DOHH2 (cell line): Measurements from ENCODE around the gene CPXM1.
"Not testable (repeated sequence)": the region's sequence is repeated elsewhere in the genome, so short reads cannot be mapped to it uniquely, and the experiment has no call there.

ENCODE experiments used
- H3F3A ChIP-seq: fragments of 200-600 bp; sonication (generic), shearing (Covaris generic); 2 replicates; pipeline ENCODE4 v1.6.0; 2016; ENCODE audit warnings: antibody characterized with exemption, mild to moderate bottlenecking; ENCODE audit not compliant: control insufficient read depth, insufficient read depth
- H3K27ac ChIP-seq: fragments of 200-600 bp; sonication (generic); 2 replicates; pipeline ENCODE4 v1.5.1; 2014; ENCODE audit warnings: low read depth, mild to moderate bottlenecking, low read length, moderate library complexity
- H3K27me3 ChIP-seq: fragments of 200-600 bp; sonication (generic); 2 replicates; pipeline ENCODE4 v1.6.1; 2014; ENCODE audit warnings: mild to moderate bottlenecking, low read length, mixed read lengths; ENCODE audit not compliant: control insufficient read depth
- H3K36me3 ChIP-seq: fragments of 200-600 bp; sonication (generic); 2 replicates; pipeline ENCODE4 v1.6.1; 2014; ENCODE audit warnings: mild to moderate bottlenecking, low read length, moderate library complexity, mixed read lengths; ENCODE audit not compliant: control insufficient read depth
- H3K4me1 ChIP-seq: fragments of 200-600 bp; sonication (generic); 2 replicates; pipeline ENCODE4 v1.6.1; 2014; ENCODE audit warnings: mild to moderate bottlenecking, low read length, mixed read lengths; ENCODE audit not compliant: control insufficient read depth
- H3K4me2 ChIP-seq: fragments of 200-600 bp; sonication (generic); 2 replicates; pipeline ENCODE4 v1.6.0; 2014; ENCODE audit warnings: mild to moderate bottlenecking, low read length, moderate library complexity
- H3K4me3 ChIP-seq: fragments of 200-600 bp; sonication (generic); 2 replicates; pipeline ENCODE4 v1.5.1; 2014; ENCODE audit warnings: mild to moderate bottlenecking, low read length, mixed read lengths
- H3K79me2 ChIP-seq: fragments of 200-600 bp; sonication (generic); 2 replicates; pipeline ENCODE4 v1.6.1; 2014; ENCODE audit warnings: mild to moderate bottlenecking, low read length, mixed read lengths; ENCODE audit not compliant: control insufficient read depth
- H3K9me2 ChIP-seq: fragments of 200-600 bp; sonication (generic); replicated peaks from 2 replicates; pipeline ENCODE4 v1.6.1; 2014; ENCODE audit warnings: mild to moderate bottlenecking, low read length, mixed read lengths; ENCODE audit not compliant: control insufficient read depth
- H3K9me3 ChIP-seq: fragments of 200-600 bp; sonication (generic); 2 replicates; pipeline ENCODE4 v1.6.1; 2014; ENCODE audit warnings: antibody characterized with exemption, low read length, mixed read lengths; ENCODE audit not compliant: control insufficient read depth, insufficient read depth
- H4K20me1 ChIP-seq: fragments of 200-600 bp; sonication (generic); 2 replicates; pipeline ENCODE4 v1.6.0; 2014; ENCODE audit warnings: low read depth, mild to moderate bottlenecking, antibody characterized with exemption, low read length, moderate library complexity; ENCODE audit not compliant: control insufficient read depth, insufficient read depth
- CTCF ChIP-seq: fragments of 200-600 bp; sonication (generic); IDR thresholded peaks from one replicate; pipeline ENCODE4 v1.5.1; 2014; ENCODE audit warnings: antibody characterized with exemption, mild to moderate bottlenecking, low read depth, low read length; ENCODE audit not compliant: poor library complexity, severe bottlenecking
- EZH2phosphoT487 ChIP-seq: fragments of 200-600 bp; sonication (generic); IDR thresholded peaks from 2 replicates; pipeline ENCODE4 v1.6.1; 2017; ENCODE audit warnings: borderline replicate concordance, mild to moderate bottlenecking, antibody characterized with exemption, low read length, moderate library complexity, mixed read lengths

The CPXM1 gene

GRCh38 chr20:2775139-2775538 lies 25.3 kb downstream of the CPXM1 start:
- Histone ChIP-seq H3F3A (no peaks in the 10 kb centered on the region), H3K36me3 (no peaks in the 10 kb centered on the region), H3K27me3 (peaks cover 12% of the 10 kb centered on the region; the same call in 1 of the 2 replicates), H4K20me1 (no peaks in the 10 kb centered on the region), H3K4me2 (no peak overlapping the region), H3K79me2 (no peaks in the 10 kb centered on the region), H3K4me3 (no peak overlapping the region), H3K4me1 (no peaks in the 10 kb centered on the region), H3K9me3 (no peaks in the 10 kb centered on the region), H3K27ac (no peak overlapping the region), H3K9me2 (no peaks in the 10 kb centered on the region)
- TF ChIP-seq EZH2phosphoT487 (no peak), CTCF (no peak)

DNA sequence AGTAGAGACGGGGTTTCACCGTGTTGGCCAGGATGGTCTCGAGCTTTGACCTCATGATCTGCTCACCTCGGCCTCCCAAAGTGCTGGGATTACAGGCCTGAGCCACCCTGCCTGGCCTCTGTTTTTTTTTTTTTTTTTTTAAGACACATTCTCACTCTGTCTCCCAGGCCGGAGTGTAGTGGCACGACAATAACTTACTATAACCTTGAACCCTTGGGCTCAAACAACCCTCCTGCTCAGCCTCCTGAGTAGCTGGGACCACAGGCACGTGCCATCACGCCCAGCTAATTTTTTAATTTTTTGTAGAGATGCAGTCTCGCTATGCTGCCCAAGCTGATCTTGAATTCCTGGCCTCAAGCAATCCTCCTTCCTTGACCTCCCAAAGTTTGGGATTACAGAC lies 26.6 kb downstream of the CPXM1 start:
- H3K27ac ChIP-seq: no peak overlapping the region
- no peaks in the 10 kb centered on the region for H3K9me2 ChIP-seq
- no peak for TF ChIP-seq CTCF
- no peak for TF ChIP-seq EZH2phosphoT487

DNA sequence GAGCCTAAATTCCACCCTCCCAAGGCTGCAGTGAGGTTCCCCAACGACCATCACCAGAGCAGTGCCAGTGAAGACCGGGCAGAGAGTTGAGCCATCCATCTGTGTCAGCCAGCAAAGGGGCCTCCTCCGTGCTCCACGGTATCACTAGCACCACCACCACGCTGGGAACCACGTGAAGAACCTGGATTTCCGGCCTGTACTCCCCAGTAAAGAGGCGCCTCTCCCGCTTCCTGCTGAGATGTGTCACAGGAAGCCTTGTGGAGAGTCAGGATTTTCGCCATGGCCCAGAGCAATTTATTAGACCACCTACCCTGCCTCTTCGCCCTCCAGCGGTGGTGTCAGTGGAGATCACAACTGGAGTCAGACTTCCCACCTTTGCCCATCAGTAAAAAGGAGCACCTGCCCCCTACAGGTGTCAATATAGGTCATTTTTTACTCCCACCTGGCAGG lies 28.8 kb downstream of the CPXM1 start:
- Histone ChIP-seq H4K20me1 (no peaks in the 10 kb centered on the region), H3K9me3 (no peaks in the 10 kb centered on the region), H3K4me2 (no peak overlapping the region), H3K79me2 (no peaks in the 10 kb centered on the region), H3K4me3 (no peak overlapping the region), H3K27ac (no peak overlapping the region), H3K36me3 (no peaks in the 10 kb centered on the region), H3K9me2 (no peaks in the 10 kb centered on the region), H3F3A (no peaks in the 10 kb centered on the region), H3K4me1 (no peaks in the 10 kb centered on the region), H3K27me3 (peaks cover 10% of the 10 kb centered on the region; the same call in 1 of the 2 replicates)
- TF ChIP-seq EZH2phosphoT487: no peak
- TF ChIP-seq CTCF: no peak

More for the DNA sequence above, 26.6 kb downstream of the CPXM1 start:
- no peaks in the 10 kb centered on the region for H3K4me1 ChIP-seq
- H3K4me3 ChIP-seq: no peak overlapping the region
- no peaks in the 10 kb centered on the region for H3K36me3 ChIP-seq
- peaks cover 9% of the 10 kb centered on the region; the same call in 1 of the 2 replicates for H3K27me3 ChIP-seq
- no peaks in the 10 kb centered on the region for H3K9me3 ChIP-seq
- no peaks in the 10 kb centered on the region for H4K20me1 ChIP-seq
- H3K79me2 ChIP-seq: no peaks in the 10 kb centered on the region
- H3F3A ChIP-seq: no peaks in the 10 kb centered on the region
- no peak overlapping the region for H3K4me2 ChIP-seq

DNA sequence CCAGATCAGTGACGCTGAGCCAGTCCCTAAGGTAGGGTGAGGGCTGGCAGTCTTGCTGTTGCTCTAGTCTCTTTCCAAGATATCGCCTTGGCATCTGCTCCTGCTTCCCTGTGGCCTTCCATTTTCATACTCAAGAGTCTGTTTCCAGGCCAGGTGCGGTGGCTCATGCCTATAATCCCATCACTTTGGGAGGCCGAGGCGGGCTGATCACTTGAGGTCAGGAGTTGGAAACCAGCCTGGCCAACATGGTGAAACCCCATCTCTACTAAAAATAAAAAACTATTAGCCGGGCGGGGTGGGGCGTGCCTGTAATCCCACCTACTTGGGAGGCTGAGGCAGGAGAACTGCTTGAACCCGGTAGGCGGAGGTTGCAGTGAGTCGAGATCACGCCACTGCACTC lies 30.3 kb downstream of the CPXM1 start:
- H3K27ac ChIP-seq: not testable (repeated sequence)

More for the DNA sequence above, 30.3 kb downstream of the CPXM1 start:
- not testable (repeated sequence) for H4K20me1 ChIP-seq, H3K79me2 ChIP-seq, H3K9me3 ChIP-seq, H3K4me1 ChIP-seq, H3K36me3 ChIP-seq, H3K9me2 ChIP-seq, H3K4me2 ChIP-seq, H3K27me3 ChIP-seq, H3K4me3 ChIP-seq, H3F3A ChIP-seq
